ENCODE results near the gene ACSL6.

DNA sequence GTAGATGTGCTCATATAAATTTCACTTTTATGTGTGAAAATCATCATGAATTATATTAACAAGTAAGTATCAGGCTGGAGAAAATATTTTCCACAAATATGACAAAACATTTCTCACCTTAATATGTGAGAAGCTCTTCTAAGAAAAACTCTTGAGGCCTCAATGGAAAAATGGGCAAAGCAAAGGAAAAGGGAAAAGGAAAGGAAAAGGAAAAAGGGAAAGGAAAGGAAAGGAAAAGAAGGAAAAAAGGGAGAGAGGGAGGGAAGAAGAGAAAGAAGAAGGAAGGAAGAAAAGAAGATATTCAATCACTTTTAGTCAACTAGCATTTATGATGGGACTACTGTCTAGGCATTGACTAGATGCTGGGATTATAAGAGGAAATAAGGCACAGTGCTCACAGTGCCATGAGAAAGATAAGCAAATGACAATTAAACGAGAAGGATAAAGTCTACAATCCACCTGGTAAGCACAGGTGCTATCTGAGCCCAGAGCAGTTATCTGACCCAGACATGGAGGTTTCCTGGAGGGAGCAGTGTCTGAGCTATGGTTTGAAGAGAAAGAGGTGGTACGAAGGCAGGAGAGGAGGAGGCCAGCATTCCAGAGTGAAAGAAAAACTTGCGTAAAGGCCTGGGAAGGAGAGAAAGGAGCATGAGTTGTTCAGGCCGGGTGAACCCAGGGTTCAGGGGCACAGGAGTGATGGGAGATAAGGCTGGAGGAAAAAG is 18.3 kb upstream of the ACSL6 start:
- TF ChIP-seq POLR2A (IDR thresholded peaks at IDR 0.05): no peak
- TF ChIP-seq, protein P1, sequence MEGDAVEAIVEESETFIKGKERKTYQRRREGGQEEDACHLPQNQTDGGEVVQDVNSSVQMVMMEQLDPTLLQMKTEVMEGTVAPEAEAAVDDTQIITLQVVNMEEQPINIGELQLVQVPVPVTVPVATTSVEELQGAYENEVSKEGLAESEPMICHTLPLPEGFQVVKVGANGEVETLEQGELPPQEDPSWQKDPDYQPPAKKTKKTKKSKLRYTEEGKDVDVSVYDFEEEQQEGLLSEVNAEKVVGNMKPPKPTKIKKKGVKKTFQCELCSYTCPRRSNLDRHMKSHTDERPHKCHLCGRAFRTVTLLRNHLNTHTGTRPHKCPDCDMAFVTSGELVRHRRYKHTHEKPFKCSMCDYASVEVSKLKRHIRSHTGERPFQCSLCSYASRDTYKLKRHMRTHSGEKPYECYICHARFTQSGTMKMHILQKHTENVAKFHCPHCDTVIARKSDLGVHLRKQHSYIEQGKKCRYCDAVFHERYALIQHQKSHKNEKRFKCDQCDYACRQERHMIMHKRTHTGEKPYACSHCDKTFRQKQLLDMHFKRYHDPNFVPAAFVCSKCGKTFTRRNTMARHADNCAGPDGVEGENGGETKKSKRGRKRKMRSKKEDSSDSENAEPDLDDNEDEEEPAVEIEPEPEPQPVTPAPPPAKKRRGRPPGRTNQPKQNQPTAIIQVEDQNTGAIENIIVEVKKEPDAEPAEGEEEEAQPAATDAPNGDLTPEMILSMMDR (IDR thresholded peaks at IDR 0.05): no peak

All from uterus (tissue), 2 donors.